MM.1S (cell line): ENCODE measurements around the gene PGF.
A peak's percentile ranks its signal among the peaks of the same experiment; 100 is the strongest.
"Not testable (repeated sequence)": the region's sequence is repeated elsewhere in the genome, so short reads cannot be mapped to it uniquely, and the experiment has no call there.

ENCODE experiments used
- DNase-seq: peaks from one replicate; pipeline ENCODE4 v3.0.0-alpha.2; 2015
- H2AFZ ChIP-seq: fragments of 300-600 bp; sonication (generic); 2 replicates; pipeline ENCODE4 v1.6.0; 2016; ENCODE audit warnings: antibody characterized with exemption, low read length
- H3F3A ChIP-seq: fragments of 300-600 bp; sonication (generic); 2 replicates; pipeline ENCODE4 v1.6.1; 2016; ENCODE audit warnings: mild to moderate bottlenecking, antibody characterized with exemption, low read length, moderate library complexity, mixed read lengths; ENCODE audit not compliant: insufficient read depth
- H3K27ac ChIP-seq: fragments of 300-600 bp; sonication (generic); 2 replicates; pipeline ENCODE4 v1.5.1; 2016; ENCODE audit warnings: mild to moderate bottlenecking, low read length
- H3K27me3 ChIP-seq: fragments of 300-600 bp; sonication (generic); replicated peaks from 2 replicates; pipeline ENCODE4 v1.6.0; 2016; ENCODE audit warnings: low read length; ENCODE audit not compliant: insufficient read depth
- H3K36me3 ChIP-seq: fragments of 300-600 bp; sonication (generic); replicated peaks from 2 replicates; pipeline ENCODE4 v1.6.1; 2016; ENCODE audit warnings: mild to moderate bottlenecking, low read length, mixed read lengths; ENCODE audit not compliant: insufficient read depth
- H3K4me1 ChIP-seq: fragments of 300-600 bp; sonication (generic); 2 replicates; pipeline ENCODE4 v1.6.1; 2016; ENCODE audit warnings: low read length, mixed read lengths
- H3K4me2 ChIP-seq: fragments of 300-600 bp; sonication (generic); 2 replicates; pipeline ENCODE4 v1.6.0; 2016; ENCODE audit warnings: low read depth, low read length
- H3K4me3 ChIP-seq: fragments of 300-600 bp; sonication (generic); 2 replicates; pipeline ENCODE4 v1.5.1; 2016; ENCODE audit warnings: low read length, mixed read lengths
- H3K79me2 ChIP-seq: fragments of 300-600 bp; sonication (generic); 2 replicates; pipeline ENCODE4 v1.6.1; 2016; ENCODE audit warnings: mixed run types, low read length, mixed read lengths
- H3K9ac ChIP-seq: fragments of 300-600 bp; sonication (generic); 2 replicates; pipeline ENCODE4 v1.6.1; 2016; ENCODE audit warnings: low read length, mixed read lengths
- H3K9me2 ChIP-seq: fragments of 300-600 bp; sonication (generic); replicated peaks from 2 replicates; pipeline ENCODE4 v1.6.1; 2016; ENCODE audit warnings: mild to moderate bottlenecking, low read length, mixed read lengths; ENCODE audit not compliant: insufficient read depth
- H3K9me3 ChIP-seq: fragments of 300-600 bp; sonication (generic); replicated peaks from 2 replicates; pipeline ENCODE4 v1.6.1; 2016; ENCODE audit warnings: mild to moderate bottlenecking, low read length, mixed read lengths; ENCODE audit not compliant: insufficient read depth
- H4K20me1 ChIP-seq: fragments of 300-600 bp; sonication (generic); 2 replicates; pipeline ENCODE4 v1.6.1; 2016; ENCODE audit warnings: mild to moderate bottlenecking, low read length, moderate library complexity, mixed read lengths; ENCODE audit not compliant: insufficient read depth
- CTCF ChIP-seq: fragments of 300-600 bp; sonication (generic); IDR thresholded peaks from 2 replicates; pipeline ENCODE4 v1.5.1; 2016; ENCODE audit warnings: antibody characterized with exemption, low read length, mixed read lengths
- EZH2 ChIP-seq: fragments of 300-600 bp; sonication (generic); optimal IDR thresholded peaks from 2 replicates; pipeline ENCODE3; 2017; ENCODE audit warnings: low read depth, mild to moderate bottlenecking, antibody characterized with exemption, low read length, mixed read lengths
- EZH2phosphoT487 ChIP-seq: fragments of 300-600 bp; sonication (generic); IDR thresholded peaks from 2 replicates; pipeline ENCODE4 v1.6.1; 2018; ENCODE audit warnings: antibody characterized with exemption, low read length

Gene PGF

DNA sequence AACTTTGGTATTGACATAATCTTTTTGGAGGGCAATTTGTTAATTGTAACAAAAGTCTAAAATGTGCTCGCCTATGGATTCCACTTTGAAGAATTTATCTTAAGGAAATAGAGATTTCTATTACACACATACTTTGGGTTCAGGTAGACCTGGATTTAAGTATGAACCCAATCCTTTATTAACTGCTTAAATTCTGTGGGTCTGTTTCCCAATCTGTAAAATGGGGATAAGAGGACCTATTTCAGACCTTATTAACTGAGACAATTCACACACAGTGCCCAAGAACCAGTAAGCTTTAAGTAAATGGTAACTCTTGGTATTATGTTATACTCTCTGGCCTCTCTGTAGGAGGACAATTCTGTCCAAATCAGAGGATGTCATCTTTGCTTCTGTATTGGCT, 46.5 kb upstream of the PGF start:
- Histone ChIP-seq H3K27ac (peak overlapping the region; percentile 49; the same call in 1 of the 2 replicates), H4K20me1 (no peaks in the 10 kb centered on the region), H3K4me3 (peak overlapping the region; percentile 91), H3K27me3 (no peaks in the 10 kb centered on the region), H3F3A (no peaks in the 10 kb centered on the region), H2AFZ (peak overlapping the region; percentile 91), H3K9me3 (no peaks in the 10 kb centered on the region), H3K79me2 (peaks cover 16% of the 10 kb centered on the region), H3K4me2 (peak overlapping the region; percentile 25; the same call in 1 of the 2 replicates), H3K36me3 (no peaks in the 10 kb centered on the region), H3K9ac (peak overlapping the region; percentile 46; the same call in 1 of the 2 replicates), H3K9me2 (no peaks in the 10 kb centered on the region), H3K4me1 (0 out of 2 replicates have a peak, but pooled peaks cover 5% of the 10 kb centered on the region)
- DNase-seq, result no peak
- TF ChIP-seq EZH2phosphoT487 (no peak), CTCF (no peak), EZH2 (no peak)

DNA sequence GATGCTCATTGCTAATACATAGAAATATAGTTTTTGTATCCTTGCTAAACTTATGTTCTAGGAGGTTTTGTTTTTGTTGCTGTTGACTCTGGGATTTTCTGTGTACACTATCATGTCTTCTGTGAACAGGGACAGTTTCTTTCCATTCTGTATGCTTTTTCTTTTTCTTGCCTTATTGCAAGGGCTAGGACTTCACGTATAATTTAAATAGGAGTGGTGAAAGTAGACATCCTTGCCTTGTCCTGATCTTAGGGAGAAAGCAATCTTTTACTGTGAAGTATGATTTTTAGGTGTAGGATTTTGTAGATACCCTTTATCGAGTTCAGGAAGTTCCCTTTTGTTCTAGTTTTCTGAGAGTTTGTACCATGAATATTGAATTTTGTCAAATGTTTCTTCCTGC, 45.9 kb upstream of the PGF start:
- Histone ChIP-seq H4K20me1 (no peaks in the 10 kb centered on the region), H3K4me1 (0 out of 2 replicates have a peak, but pooled peaks cover 5% of the 10 kb centered on the region), H3K9me2 (no peaks in the 10 kb centered on the region), H3K4me2 (no peak overlapping the region), H3K9ac (no peak overlapping the region), H3K27me3 (no peaks in the 10 kb centered on the region), H3F3A (no peaks in the 10 kb centered on the region), H3K79me2 (peaks cover 16% of the 10 kb centered on the region), H2AFZ (no peak overlapping the region), H3K4me3 (no peak overlapping the region), H3K27ac (no peak overlapping the region), H3K36me3 (no peaks in the 10 kb centered on the region), H3K9me3 (no peaks in the 10 kb centered on the region)
- no peak for TF ChIP-seq EZH2phosphoT487
- no peak for TF ChIP-seq EZH2
- no peak for TF ChIP-seq CTCF
- no peak for DNase-seq

GRCh38 chr14:74995781-74996180, 40.4 kb upstream of the PGF start:
- H3K79me2 ChIP-seq, H4K20me1 ChIP-seq, H3F3A ChIP-seq, DNase-seq, H3K36me3 ChIP-seq, H2AFZ ChIP-seq, H3K27ac ChIP-seq, H3K4me2 ChIP-seq, H3K27me3 ChIP-seq, H3K9me3 ChIP-seq, H3K9me2 ChIP-seq, H3K4me1 ChIP-seq, H3K4me3 ChIP-seq, H3K9ac ChIP-seq: not testable (repeated sequence)

DNA sequence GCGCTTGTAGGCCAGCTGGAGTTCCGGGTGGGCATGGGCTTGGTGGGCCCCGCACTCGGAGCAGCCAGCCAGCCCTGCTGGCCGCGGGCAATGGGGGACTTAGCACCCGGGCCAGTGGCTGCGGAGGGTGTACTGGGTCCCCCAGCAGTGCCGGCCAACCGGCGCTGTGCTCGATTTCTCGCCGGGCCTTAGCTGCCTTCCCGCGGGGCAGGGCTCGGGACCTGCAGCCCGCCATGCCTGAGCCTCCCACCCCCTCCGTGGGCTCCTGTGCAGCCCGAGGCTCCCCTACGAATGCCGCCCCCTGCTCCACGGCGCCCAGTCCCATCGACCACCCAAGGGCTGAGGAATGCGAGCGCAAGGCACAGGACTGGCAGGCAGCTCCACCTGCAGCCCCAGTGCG, 38.8 kb upstream of the PGF start:
- not testable (repeated sequence) for H3K4me1 ChIP-seq, H2AFZ ChIP-seq, H3K27ac ChIP-seq, H3K4me2 ChIP-seq, H3K79me2 ChIP-seq, H3K9me3 ChIP-seq, H4K20me1 ChIP-seq, DNase-seq, H3K9me2 ChIP-seq, H3K9ac ChIP-seq, H3K36me3 ChIP-seq, H3K27me3 ChIP-seq, H3F3A ChIP-seq, H3K4me3 ChIP-seq
